Dedifferentiated amniotic fluid mesenchymal stem cell (primary cell): ENCODE results near the gene TCEAL1.
"Not testable (repeated sequence)": the region's sequence is repeated elsewhere in the genome, so short reads cannot be mapped to it uniquely, and the experiment has no call there.

ENCODE experiments used
- DNase-seq: peaks from one replicate; pipeline ENCODE4 v3.0.0-alpha.2; 2016; ENCODE audit errors: extremely low spot score

Gene TCEAL1

DNA sequence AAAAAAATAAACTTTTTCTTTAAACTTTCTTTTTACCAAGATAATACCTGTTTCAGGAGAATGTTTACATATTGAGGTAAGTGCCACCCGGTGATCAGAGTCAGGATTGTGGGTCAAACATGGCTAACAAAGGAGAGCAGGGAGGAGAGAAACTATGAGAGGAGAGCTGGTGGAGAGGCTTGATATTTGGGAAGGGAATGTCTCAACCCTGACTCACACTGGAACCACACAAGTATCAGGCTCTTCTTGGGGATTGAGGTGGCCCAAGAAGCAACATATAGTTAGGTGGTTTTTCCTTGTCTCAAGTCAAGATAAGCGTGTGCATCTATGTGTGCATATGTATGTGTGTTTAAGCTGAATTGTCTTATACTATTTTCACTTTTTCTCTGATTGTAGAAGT lies 6.7 kb downstream of the TCEAL1 start:
- DNase-seq: no peak

DNA sequence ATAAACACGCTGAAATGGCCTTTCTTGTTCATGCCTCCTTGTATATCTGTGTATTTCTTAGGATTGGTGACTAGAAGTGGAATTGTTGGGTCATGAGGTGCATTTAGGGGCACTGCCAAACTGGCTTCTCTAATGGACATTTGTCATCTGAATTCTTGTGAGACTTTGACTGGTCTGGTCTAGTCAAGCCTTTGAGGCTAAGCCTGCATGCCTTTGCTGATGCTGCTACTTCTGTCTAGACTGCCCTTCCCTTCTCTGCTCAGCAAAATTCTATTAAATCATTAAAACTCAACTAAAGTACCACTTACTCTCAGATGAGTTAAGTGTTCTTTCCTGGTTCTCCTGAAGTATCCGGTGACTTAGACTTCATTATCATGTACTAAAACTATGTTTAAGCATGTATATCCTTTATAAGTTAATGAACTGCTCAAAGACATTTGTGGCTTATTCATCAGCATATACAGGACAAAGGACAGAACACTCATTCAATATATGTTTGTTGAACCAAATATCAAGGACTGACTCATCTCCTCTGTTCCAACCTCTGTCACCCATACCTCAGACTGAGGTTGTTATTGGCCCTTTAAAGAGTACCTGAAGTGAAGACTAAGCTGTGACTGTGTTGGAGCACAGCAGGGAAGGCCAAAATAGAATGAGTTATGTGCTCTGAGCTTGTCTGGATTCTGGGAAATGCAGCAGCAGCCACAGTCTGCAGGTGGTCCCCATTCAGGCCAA lies 9.0 kb downstream of the TCEAL1 start:
- no peak for DNase-seq

DNA sequence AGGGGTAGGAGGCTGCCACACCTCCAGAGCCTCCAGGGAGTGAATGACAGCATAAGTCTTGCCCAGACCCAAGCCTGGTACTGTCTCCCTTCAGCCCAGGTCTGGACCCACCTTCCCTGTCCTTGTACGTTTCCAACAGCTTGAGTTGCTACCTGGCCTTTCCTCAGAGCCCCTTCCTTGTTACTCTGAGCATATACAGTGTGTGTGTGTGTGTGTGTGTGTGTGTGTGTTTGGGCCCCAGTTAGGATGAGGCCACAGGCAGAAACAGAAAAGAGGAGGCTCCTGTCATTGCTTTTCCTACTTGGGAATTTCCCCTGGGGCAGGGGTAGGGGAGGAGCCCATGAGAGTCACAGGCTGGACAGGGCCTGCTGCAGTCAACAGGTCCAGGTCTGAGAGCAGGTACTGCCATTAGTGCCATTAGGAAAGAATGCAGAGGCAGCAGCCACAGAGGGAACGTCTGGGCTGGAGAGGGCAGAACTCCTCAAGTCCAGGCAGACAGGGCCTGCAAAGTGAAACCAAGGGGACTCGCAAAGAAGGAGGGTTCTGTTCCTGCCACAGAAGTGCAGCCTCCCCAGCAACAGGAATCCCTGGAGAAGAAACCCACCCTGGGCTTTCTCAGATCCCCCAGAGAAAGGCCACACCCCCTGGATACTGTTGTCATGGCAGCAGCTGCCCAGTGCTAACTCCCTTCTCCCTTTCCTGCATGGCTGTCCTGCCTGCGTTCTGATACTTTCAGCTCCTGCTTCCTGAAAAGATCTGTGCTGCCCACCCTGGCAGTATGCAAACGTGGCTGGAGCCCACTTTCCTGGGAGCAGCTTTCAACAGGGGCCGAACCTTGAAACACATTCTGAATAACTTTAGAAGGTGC lies 9.9 kb downstream of the TCEAL1 start:
- DNase-seq: not testable (repeated sequence)

- no peak for DNase-seq
These were observed 11.8 kb downstream of the TCEAL1 start for GRCh38 chrX:103640401-103641155.

GRCh38 chrX:103644125-103644524 lies 15.3 kb downstream of the TCEAL1 start:
- no peak for DNase-seq

GRCh38 chrX:103647630-103648029 lies 18.9 kb downstream of the TCEAL1 start:
- DNase-seq: no peak

- DNase-seq: no peak
These were observed 22.5 kb downstream of the TCEAL1 start for GRCh38 chrX:103651151-103651773.

DNA sequence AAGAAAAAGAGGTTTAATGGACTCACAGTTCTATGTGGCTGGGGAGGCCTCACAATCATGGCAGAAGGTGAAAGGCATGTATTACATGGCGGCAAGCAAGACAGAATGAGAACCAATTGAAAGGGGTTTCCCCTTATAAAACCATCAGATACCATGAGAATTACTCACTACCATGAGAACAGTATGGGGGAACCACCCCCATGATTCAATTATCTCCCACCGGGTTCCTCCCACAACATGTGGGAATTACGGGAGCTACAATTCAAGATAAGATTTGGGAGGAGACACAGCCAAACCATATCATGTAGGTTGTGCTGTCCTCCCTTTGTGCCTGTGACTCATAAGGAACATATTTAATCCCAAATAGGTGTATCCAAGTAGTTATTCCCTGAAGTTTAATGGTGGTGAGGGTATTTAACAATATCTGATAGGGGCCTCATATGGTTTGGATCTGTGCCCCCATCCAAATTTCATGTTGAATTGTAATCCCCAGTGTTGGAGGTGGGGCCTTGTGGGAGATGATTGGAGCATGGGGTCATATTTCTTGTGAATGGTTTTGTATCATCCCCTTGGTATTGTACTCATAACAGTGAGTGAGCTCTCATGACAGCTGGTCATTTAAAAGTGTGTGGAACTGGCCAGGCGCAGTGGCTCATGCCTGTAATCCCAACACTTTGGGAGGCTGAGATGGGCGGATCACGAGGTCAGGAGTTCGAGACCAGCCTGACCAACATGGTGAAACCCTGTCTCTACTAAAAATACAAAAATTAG lies 26.6 kb downstream of the TCEAL1 start:
- DNase-seq: not testable (repeated sequence)

GRCh38 chrX:103656617-103657016 lies 27.8 kb downstream of the TCEAL1 start:
- no peak for DNase-seq

GRCh38 chrX:103657066-103657465 lies 28.3 kb downstream of the TCEAL1 start:
- not testable (repeated sequence) for DNase-seq

DNA sequence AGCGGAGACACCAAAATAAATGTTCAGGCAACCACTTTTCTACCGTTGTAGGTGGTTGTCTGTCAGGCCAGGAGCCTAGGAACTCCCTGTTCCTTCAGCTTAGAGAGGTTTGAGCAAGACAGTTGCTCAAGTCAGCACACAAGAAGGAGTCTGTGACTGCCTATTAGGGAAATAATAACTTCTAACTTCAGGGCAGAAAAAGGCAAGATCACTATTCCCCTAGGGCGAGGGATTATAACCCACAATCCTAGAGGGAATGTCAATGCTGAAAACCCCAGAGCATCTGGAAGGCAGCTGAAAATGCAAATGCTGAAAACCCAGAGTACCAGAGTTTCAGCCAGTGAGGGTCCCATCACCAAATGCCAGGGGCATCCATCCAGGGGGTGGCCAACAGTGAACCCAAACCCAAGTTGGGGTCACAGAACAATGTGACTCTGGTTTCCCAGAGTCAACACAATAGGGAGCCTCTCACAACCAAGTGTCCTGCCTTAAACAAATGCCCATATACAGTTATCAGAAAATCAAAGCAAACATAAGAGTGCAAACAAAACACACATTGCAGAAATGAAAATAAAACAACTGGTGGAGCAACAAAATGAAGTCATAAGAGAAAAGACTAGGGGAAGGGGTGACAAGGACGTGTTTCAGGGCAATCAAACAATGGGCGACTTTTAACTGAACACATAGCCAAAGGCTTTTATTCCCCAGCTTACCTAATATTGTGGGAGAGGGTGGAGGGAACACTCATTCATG lies 30.1 kb downstream of the TCEAL1 start:
- DNase-seq: no peak

DNA sequence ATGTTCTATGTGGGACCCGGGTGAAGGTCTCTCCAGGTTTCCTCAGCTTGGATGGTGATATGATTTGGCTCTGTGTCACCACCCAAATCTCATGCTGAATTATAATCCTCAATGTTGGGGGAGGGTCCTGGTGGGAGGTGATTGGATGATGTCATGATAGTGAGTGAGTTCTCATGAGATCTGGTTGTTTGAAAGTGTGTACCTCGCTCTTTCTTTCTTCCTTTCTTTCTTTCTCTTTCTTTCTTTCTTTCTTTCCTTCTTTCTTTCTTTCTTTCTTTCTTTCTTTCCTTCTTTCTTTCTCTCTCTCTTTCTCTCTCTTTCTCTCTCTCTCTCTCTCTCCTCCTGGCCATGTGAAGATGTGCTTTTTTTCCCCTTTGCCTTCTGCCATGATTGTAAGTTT lies 30.7 kb downstream of the TCEAL1 start:
- not testable (repeated sequence) for DNase-seq

GRCh38 chrX:103663981-103664762 lies 35.4 kb downstream of the TCEAL1 start:
- no peak for DNase-seq

DNA sequence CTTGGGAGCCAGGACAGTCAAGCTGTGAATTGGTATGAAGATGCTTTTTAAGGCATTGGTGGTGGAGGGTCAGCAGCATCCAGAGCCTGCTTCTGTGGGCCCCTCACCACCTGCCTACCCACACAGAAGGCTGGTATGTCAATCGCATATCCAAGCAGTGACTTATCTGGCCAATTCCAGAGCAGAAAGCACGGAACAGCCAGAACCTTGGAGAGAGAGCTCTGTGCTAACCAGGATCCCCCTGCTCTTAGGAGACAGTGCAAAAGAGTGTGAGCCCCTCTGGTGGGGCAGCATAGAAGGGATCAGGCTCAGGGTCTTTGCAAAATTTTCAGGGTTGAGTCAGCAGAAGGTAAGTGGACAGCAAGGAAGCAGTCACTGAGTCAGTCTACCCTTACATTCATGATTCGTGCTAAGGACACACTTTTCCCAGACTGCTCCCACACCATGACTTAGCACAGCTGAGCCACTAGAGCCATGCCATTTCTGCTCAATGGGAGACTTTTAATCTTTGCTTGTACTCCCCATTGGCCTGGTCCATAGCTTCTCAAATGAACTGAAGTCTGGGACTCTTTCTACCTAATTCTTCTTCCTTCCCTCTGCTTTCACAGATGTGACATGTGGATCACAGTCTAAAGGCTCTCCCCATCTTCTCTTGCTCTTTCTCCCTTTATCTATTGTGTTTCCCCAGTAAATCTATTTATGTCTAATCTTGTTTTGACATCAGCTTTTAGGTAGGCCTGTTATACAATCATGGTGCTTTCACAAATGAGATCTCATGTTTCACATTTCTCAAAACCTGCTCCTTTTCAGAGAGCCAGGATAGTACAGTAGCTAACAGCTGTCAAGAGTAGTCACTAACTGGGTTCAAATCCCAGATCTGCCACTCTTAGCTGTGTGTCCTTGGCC lies 37.7 kb downstream of the TCEAL1 start:
- no peak for DNase-seq

- DNase-seq: no peak
These were observed 41.0 kb downstream of the TCEAL1 start for GRCh38 chrX:103669745-103670144.

- no peak for DNase-seq
These were observed 46.0 kb downstream of the TCEAL1 start for GRCh38 chrX:103674531-103675454.
